WTC11 (cell line): ENCODE measurements around the gene ATOX1. TPM values are rescaled to one million over a fixed set of nuclear protein-coding genes. Genes with fewer than 3 reads are reported as not detected.

Experiments
- CBFB ChIP-seq: sonication (generic); formaldehyde crosslinking; IDR thresholded peaks from 2 replicates; pipeline ENCODE4 v1.8.1; 2022; ENCODE audit warnings: mild to moderate bottlenecking, low read depth, missing genetic modification reagents
- ELF4 ChIP-seq: sonication (generic); formaldehyde crosslinking; IDR thresholded peaks from 2 replicates; pipeline ENCODE4 v1.8.1; 2022; ENCODE audit warnings: low read depth, mild to moderate bottlenecking, moderate library complexity, missing genetic modification reagents
- ESRRA ChIP-seq: sonication (generic); formaldehyde crosslinking; IDR thresholded peaks from 2 replicates; pipeline ENCODE4 v1.8.1; 2022; ENCODE audit warnings: mild to moderate bottlenecking, missing genetic modification reagents, borderline replicate concordance
- GABPB1 ChIP-seq: sonication (generic); formaldehyde crosslinking; IDR thresholded peaks from 2 replicates; pipeline ENCODE4 v1.8.1; 2023; ENCODE audit warnings: mild to moderate bottlenecking, missing genetic modification reagents
- GTF2I ChIP-seq: fragments of 250-450 bp; sonication (Bioruptor Pico); conservative IDR thresholded peaks from 2 replicates; pipeline ENCODE4 v1.4.0; 2021; ENCODE audit warnings: mild to moderate bottlenecking
- JUN ChIP-seq: sonication (generic); formaldehyde crosslinking; IDR thresholded peaks from 2 replicates; pipeline ENCODE4 v1.8.0; 2023; ENCODE audit warnings: mild to moderate bottlenecking, missing genetic modification reagents
- MXD4 ChIP-seq: fragments of 250-450 bp; sonication (Bioruptor Pico); IDR thresholded peaks from 2 replicates; pipeline ENCODE4 v1.8.0; 2021; ENCODE audit warnings: mild to moderate bottlenecking, moderate library complexity, borderline replicate concordance
- NFATC4 ChIP-seq: fragments of 250-450 bp; sonication (Bioruptor Pico); IDR thresholded peaks from 2 replicates; pipeline ENCODE4 v1.9.0; 2021; ENCODE audit warnings: mild to moderate bottlenecking
- NR1H2 ChIP-seq: sonication (generic); formaldehyde crosslinking; IDR thresholded peaks from 2 replicates; pipeline ENCODE4 v1.9.0; 2021; ENCODE audit warnings: mild to moderate bottlenecking, moderate library complexity, missing genetic modification reagents
- NR3C1 ChIP-seq: sonication (generic); formaldehyde crosslinking; conservative IDR thresholded peaks from 2 replicates; pipeline ENCODE4 v1.8.1; 2023; ENCODE audit warnings: low read depth, mild to moderate bottlenecking, missing genetic modification reagents
- RORB ChIP-seq: fragments of 250-450 bp; sonication (Bioruptor Pico); IDR thresholded peaks from 2 replicates; pipeline ENCODE4 v1.9.0; 2021; ENCODE audit warnings: mild to moderate bottlenecking
- SOX15 ChIP-seq: fragments of 250-450 bp; sonication (Bioruptor Pico); IDR thresholded peaks from 2 replicates; pipeline ENCODE4 v1.9.0; 2021; ENCODE audit warnings: mild to moderate bottlenecking
- ZNF263 ChIP-seq: sonication (generic); formaldehyde crosslinking; IDR thresholded peaks from 2 replicates; pipeline ENCODE4 v1.8.1; 2022; ENCODE audit warnings: low read depth, mild to moderate bottlenecking, moderate library complexity, missing genetic modification reagents
- ZNF532 ChIP-seq: fragments of 250-450 bp; sonication (Bioruptor Pico); IDR thresholded peaks from 2 replicates; pipeline ENCODE4 v1.9.0; 2021; ENCODE audit warnings: mild to moderate bottlenecking, borderline replicate concordance
- ZSCAN18 ChIP-seq: fragments of 250-450 bp; sonication (Bioruptor Pico); IDR thresholded peaks from 2 replicates; pipeline ENCODE4 v2.1.2; 2022; ENCODE audit warnings: mild to moderate bottlenecking, moderate library complexity
- total RNA-seq: library from RNA; stranded (reverse); gene quantifications from 3 replicates; pipeline ENCODE4 v1.2.3, GENCODE V29; 2021
- TF ChIP-seq, protein P1 (sequence below): sonication (generic); formaldehyde crosslinking; IDR thresholded peaks from 2 replicates; pipeline ENCODE4 v1.8.1; 2022; ENCODE audit warnings: low read depth, mild to moderate bottlenecking, moderate library complexity, missing genetic modification reagents, borderline replicate concordance
- TF ChIP-seq, protein P2 (sequence below): sonication (generic); formaldehyde crosslinking; IDR thresholded peaks from 2 replicates; pipeline ENCODE4 v1.8.0; 2022; ENCODE audit warnings: mild to moderate bottlenecking, missing genetic modification reagents
- TF ChIP-seq, protein P3 (sequence below): sonication (generic); formaldehyde crosslinking; IDR thresholded peaks from 2 replicates; pipeline ENCODE4 v1.8.1; 2023; ENCODE audit warnings: mild to moderate bottlenecking, missing genetic modification reagents, moderate library complexity
- TF ChIP-seq, protein P4 (sequence below): sonication (generic); formaldehyde crosslinking; IDR thresholded peaks from 2 replicates; pipeline ENCODE4 v1.8.1; 2022; ENCODE audit warnings: low read depth, missing genetic modification reagents, borderline replicate concordance
- TF ChIP-seq, protein P5 (sequence below): sonication (generic); formaldehyde crosslinking; IDR thresholded peaks from 2 replicates; pipeline ENCODE4 v1.8.0; 2022; ENCODE audit warnings: missing genetic modification reagents
- TF ChIP-seq, protein P6 (sequence below): fragments of 250-450 bp; sonication (Bioruptor Pico); IDR thresholded peaks from 2 replicates; pipeline ENCODE4 v1.9.0; 2021; ENCODE audit warnings: moderate library complexity, mild to moderate bottlenecking, inconsistent platforms, borderline replicate concordance

Gene ATOX1
- total RNA-seq, 1 experiment from 2014 or later, result 76.4 TPM

DNA sequence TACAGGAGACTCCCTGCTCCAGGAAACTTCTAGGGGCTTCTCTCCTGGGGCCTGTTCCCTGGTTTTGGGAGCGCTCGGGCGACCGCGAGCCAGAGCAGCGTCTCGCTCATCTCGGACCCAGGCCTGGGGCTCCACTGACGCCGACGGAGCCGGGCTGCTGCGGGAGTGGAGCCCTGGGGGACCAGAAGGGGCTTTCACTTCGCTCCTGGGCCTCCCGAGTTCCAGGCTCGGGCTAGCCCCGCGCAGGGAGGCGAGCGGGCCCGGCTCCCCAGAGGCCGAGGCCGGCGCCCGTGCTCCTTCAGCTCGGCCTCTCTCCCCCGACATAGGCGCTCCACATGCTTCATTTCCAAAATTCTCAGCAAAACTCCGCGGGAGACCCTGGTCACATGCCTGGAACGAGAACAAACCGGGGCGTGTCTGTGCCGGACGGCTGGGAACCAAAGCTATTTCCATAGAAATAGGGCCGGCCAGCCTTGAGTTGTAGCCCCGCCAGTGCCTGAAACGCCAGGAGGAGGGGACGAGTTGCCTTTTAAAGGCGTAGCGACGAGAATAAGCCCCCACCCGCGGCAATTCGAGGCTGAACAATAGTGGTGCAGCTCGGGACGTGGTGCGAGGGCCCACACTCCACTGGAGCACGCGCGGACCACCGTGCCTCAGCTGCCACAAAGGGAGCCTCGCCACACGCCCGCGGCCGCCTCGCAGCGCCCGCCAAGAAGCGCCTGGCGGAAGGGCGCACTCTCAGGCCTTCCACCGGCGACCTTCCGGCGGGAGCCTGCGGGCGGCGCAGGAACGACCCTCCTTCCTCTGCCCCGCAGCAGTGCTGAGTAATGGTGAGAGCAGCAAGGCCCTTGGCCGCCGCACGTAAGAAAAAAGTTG lies 12.2 kb upstream of the ATOX1 start (continued):
- TF ChIP-seq, protein P1, sequence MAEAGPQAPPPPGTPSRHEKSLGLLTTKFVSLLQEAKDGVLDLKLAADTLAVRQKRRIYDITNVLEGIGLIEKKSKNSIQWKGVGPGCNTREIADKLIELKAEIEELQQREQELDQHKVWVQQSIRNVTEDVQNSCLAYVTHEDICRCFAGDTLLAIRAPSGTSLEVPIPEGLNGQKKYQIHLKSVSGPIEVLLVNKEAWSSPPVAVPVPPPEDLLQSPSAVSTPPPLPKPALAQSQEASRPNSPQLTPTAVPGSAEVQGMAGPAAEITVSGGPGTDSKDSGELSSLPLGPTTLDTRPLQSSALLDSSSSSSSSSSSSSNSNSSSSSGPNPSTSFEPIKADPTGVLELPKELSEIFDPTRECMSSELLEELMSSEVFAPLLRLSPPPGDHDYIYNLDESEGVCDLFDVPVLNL (CRISPR knock-in tag), result no peak
- no peak for TF ChIP-seq ZSCAN18 (CRISPR knock-in tag)
- TF ChIP-seq, protein P2, sequence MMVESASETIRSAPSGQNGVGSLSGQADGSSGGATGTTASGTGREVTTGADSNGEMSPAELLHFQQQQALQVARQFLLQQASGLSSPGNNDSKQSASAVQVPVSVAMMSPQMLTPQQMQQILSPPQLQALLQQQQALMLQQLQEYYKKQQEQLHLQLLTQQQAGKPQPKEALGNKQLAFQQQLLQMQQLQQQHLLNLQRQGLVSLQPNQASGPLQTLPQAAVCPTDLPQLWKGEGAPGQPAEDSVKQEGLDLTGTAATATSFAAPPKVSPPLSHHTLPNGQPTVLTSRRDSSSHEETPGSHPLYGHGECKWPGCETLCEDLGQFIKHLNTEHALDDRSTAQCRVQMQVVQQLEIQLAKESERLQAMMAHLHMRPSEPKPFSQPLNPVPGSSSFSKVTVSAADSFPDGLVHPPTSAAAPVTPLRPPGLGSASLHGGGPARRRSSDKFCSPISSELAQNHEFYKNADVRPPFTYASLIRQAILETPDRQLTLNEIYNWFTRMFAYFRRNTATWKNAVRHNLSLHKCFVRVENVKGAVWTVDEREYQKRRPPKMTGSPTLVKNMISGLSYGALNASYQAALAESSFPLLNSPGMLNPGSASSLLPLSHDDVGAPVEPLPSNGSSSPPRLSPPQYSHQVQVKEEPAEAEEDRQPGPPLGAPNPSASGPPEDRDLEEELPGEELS, result no peak
- TF ChIP-seq RORB (CRISPR knock-in tag), result no peak
- TF ChIP-seq, protein P3, sequence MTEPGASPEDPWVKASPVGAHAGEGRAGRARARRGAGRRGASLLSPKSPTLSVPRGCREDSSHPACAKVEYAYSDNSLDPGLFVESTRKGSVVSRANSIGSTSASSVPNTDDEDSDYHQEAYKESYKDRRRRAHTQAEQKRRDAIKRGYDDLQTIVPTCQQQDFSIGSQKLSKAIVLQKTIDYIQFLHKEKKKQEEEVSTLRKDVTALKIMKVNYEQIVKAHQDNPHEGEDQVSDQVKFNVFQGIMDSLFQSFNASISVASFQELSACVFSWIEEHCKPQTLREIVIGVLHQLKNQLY (CRISPR knock-in tag), result no peak
- peak; percentile 50; the same call in 1 of the 2 replicates for TF ChIP-seq NFATC4 (CRISPR knock-in tag)
- TF ChIP-seq, protein P4, sequence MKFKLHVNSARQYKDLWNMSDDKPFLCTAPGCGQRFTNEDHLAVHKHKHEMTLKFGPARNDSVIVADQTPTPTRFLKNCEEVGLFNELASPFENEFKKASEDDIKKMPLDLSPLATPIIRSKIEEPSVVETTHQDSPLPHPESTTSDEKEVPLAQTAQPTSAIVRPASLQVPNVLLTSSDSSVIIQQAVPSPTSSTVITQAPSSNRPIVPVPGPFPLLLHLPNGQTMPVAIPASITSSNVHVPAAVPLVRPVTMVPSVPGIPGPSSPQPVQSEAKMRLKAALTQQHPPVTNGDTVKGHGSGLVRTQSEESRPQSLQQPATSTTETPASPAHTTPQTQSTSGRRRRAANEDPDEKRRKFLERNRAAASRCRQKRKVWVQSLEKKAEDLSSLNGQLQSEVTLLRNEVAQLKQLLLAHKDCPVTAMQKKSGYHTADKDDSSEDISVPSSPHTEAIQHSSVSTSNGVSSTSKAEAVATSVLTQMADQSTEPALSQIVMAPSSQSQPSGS (CRISPR knock-in tag), result no peak
- TF ChIP-seq ELF4 (CRISPR knock-in tag), result no peak
- no peak for TF ChIP-seq ZNF532 (CRISPR knock-in tag)
- TF ChIP-seq NR1H2 (CRISPR knock-in tag), result no peak
- no peak for TF ChIP-seq SOX15 (CRISPR knock-in tag)
- no peak for TF ChIP-seq ESRRA (CRISPR knock-in tag)
- TF ChIP-seq CBFB (CRISPR knock-in tag), result no peak
- no peak for TF ChIP-seq NR3C1 (CRISPR knock-in tag)
- no peak; the same call in 1 of the 2 replicates for TF ChIP-seq JUN (CRISPR knock-in tag)
- TF ChIP-seq ZNF263 (CRISPR knock-in tag), result no peak
- no peak for TF ChIP-seq GABPB1 (CRISPR knock-in tag)
- TF ChIP-seq, protein P5, sequence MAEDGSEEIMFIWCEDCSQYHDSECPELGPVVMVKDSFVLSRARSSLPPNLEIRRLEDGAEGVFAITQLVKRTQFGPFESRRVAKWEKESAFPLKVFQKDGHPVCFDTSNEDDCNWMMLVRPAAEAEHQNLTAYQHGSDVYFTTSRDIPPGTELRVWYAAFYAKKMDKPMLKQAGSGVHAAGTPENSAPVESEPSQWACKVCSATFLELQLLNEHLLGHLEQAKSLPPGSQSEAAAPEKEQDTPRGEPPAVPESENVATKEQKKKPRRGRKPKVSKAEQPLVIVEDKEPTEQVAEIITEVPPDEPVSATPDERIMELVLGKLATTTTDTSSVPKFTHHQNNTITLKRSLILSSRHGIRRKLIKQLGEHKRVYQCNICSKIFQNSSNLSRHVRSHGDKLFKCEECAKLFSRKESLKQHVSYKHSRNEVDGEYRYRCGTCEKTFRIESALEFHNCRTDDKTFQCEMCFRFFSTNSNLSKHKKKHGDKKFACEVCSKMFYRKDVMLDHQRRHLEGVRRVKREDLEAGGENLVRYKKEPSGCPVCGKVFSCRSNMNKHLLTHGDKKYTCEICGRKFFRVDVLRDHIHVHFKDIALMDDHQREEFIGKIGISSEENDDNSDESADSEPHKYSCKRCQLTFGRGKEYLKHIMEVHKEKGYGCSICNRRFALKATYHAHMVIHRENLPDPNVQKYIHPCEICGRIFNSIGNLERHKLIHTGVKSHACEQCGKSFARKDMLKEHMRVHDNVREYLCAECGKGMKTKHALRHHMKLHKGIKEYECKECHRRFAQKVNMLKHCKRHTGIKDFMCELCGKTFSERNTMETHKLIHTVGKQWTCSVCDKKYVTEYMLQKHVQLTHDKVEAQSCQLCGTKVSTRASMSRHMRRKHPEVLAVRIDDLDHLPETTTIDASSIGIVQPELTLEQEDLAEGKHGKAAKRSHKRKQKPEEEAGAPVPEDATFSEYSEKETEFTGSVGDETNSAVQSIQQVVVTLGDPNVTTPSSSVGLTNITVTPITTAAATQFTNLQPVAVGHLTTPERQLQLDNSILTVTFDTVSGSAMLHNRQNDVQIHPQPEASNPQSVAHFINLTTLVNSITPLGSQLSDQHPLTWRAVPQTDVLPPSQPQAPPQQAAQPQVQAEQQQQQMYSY (CRISPR knock-in tag), result peak; percentile 22; the same call in 1 of the 2 replicates
- no peak for TF ChIP-seq MXD4
- TF ChIP-seq, protein P6, sequence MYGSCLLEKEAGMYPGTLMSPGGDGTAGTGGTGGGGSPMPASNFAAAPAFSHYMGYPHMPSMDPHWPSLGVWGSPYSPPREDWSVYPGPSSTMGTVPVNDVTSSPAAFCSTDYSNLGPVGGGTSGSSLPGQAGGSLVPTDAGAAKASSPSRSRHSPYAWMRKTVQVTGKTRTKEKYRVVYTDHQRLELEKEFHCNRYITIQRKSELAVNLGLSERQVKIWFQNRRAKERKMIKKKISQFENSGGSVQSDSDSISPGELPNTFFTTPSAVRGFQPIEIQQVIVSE (CRISPR knock-in tag), result no peak
- no peak for TF ChIP-seq GTF2I
